ENCODE data around the gene AQP10. TPM values are rescaled to one million over a fixed set of nuclear protein-coding genes. Genes with fewer than 3 reads are reported as not detected.
"Not testable (repeated sequence)": the region's sequence is repeated elsewhere in the genome, so short reads cannot be mapped to it uniquely, and the experiment has no call there.

Gene AQP10
- total RNA-seq, 1 donor from 2014 or later: not detected

DNA sequence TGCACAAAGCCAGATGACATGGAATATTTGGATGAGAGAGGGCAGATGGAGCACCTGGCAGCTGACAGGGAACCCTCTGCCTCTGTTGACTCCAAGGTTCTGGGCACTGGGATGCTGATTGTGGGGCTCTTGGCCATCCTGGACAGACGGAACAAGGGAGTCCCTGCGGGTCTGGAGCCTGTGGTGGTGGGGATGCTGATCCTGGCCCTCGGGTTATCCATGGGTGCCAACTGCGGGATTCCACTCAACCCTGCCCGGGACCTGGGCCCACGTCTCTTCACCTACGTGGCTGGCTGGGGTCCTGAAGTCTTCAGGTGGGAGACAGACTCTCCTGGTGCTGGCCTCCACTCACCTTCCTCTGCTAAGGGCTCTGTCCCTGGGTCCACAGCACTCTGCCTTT is 2.6 kb downstream of the AQP10 start:
- no peak for DNase-seq (ENCODE audit: low read depth)

DNA sequence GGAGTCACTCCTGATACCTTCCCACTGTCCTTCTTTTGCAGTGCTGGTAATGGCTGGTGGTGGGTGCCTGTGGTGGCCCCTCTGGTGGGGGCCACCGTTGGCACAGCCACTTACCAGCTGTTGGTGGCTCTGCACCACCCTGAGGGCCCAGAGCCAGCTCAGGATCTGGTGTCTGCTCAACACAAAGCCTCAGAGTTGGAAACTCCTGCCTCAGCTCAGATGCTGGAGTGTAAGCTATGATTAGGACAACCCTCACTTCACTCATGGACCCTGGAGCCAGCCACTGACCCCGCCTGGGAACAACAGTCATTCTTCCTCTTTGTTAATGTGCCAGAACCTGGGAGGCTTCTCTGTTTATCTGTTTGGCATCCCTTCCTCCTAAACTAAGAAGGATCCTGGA is 3.3 kb downstream of the AQP10 start:
- peak; percentile 34 for DNase-seq (ENCODE audit: low read depth)

DNA sequence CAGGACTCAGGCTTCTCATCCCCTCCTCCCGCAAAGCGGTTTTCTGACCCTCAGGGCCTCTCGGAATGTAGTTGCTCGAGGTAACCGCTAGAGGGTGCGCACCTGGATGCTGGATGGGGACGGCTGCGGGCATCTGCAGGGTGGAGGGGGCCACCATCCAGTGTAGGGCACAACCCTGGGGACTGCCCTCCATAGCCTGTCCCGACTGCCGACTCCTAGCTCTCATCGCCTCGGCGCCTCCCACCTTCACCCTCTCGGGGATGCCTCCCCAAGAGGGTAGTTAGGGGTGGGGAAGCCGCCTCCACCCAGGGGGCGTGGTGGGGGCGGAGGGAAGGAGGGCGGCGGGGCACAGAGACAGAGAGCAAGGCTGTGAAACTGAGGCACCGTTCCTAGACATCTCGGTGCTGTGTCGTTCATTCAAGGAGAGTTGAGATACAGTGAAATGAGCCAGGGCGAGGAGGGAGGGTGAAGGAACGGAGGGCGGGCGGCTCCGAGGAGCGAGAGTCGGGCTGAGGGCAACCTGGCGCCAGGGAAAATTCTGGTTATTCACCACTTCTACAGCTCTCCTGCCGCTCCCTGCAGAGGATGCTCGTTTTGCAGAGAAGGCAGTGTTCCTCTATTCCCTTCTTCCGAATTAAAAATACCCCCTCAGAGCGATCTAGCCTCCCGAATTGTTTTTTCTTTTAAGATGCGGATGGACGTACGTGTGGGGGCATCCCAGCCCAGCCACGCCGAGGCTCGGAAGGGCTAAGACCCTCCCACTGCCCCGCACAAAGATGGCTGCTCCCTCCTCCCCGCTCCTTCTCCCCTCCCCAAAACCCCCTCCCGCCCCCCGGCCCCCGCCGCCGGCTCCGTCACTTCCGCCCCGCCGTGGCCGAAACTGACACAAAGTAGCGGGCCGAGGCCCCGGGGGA is 4.0 kb downstream of the AQP10 start, which contains the start of gene ATP8B2:
TSS of gene ATP8B2 (plus strand) at position 857 of the 914 bp plus-strand sequence. CDS start 2,617 bp downstream, outside the sequence.
- peak; percentile 80 for DNase-seq (ENCODE audit: low read depth)

DNA sequence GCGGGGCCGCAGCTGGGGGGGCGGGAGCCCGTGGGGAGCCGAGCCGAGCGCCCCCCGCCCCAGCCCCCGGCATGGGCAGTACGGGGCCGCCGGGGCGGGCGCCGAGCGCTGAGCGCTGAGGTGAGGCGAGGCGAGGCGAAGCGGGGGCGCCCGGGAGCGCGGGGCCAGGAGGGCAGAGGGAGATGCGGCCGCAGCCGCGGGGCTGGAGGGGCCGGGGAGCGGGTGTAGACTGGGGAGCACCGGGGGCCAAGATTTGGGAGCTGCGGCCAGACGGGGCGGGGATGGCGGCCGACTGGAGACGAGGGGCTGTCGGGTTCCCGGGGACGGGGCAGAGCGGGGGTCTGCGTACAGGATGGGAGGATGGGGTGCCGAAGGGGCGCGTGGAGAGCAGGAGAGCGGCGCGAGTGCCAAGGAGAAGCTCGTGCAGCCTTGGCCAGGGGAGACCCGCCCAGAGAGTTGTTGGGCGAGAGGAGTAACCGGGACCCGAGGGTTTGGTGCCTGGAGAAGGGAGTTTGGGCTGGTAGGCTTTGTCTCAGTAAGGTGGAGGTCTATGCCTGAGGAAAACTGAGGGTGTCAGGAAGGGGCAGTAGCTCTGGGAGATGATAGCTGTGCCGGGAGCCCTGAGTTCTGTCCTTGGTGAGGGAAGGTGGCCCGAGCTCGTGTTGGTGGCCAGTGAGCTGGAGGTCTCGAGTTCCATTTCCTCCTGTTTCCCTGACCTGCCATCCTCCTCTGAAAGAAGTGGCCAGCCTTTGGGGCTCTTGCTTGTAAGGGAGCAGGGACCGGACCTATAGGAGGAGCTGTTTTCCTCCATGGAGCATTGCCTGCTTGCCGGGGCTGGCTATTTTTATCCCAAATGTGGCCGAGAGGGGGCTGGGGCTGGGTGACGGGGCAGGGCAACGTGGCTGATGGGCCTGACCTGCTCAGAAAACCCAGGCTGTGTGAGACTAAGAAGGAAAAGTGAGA is 5.0 kb downstream of the AQP10 start:
- peak; percentile 91 for DNase-seq (ENCODE audit: low read depth)

DNA sequence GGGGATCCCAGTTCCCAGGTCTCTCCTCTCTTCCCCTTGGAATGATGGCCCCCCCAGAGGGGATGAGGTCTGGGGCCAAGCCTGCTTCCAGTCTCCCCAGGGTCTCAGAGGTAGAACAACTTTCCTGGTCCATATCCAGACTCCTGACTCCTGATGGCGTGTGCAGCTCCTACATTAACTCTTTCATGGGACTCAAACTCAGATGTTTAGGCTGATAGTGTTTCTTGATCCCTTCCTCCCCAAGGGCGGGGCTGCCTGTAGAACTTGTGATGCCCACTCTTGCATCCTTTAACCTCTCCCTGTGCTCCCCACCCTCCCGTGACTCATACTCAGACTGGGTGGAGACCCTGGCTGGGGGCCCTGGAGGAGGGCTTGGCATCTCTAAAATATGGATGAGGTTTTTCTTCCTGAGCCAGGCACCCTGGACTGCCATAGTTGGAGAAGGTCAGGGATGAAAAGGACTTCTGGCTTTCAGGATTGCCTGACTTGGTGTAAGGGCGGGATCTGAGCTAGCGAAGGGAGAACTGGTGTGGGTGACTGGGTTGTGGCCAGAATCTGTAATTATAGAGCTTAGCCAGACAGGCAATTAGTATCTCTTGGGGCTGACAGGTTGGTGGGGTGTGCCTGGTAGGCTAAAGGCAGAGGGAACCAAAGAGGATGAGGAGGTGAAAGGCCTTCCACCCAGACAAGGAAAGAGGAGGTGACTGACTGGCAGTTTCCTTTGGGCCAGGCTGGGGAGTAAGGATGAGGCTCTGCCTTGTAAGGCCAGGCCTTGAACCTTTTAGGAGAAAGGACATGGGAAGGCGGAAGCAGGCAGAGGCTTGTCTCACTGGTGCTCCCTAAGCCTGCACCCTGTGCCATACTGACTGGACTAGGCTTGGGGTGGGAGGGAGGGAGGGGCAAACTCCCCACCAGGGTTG is 5.9 kb downstream of the AQP10 start:
- DNase-seq (ENCODE audit: low read depth): peak; percentile 60

GRCh38 chr1:154327466-154328317 is 6.8 kb downstream of the AQP10 start:
- DNase-seq (ENCODE audit: low read depth): no peak

GRCh38 chr1:154328318-154329151 is 7.6 kb downstream of the AQP10 start:
- peak; percentile 55 for DNase-seq (ENCODE audit: low read depth)

GRCh38 chr1:154329152-154329521 is 8.2 kb downstream of the AQP10 start:
- no peak for DNase-seq (ENCODE audit: low read depth)

GRCh38 chr1:154329551-154330131 is 8.7 kb downstream of the AQP10 start:
- DNase-seq (ENCODE audit: low read depth): no peak

DNA sequence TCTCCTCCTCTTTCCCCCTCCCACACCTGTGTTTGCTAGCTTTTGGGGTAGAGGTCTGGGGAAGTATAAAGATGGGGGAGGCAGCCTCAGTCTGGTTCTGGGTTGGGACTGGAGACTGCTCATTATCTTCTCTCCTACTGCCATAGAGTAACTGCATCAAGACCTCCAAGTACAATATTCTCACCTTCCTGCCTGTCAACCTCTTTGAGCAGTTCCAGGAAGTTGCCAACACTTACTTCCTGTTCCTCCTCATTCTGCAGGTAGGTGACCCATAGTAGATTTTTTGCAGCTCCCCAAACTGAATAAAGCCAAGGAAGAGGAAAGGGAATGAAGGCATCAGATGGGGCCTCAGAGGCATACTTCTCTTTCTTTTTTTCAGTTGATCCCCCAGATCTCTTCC is 9.8 kb downstream of the AQP10 start:
- DNase-seq (ENCODE audit: low read depth): no peak

- DNase-seq (ENCODE audit: low read depth): no peak
Observed at GRCh38 chr1:154334079-154335024, 13.5 kb downstream of the AQP10 start.

DNA sequence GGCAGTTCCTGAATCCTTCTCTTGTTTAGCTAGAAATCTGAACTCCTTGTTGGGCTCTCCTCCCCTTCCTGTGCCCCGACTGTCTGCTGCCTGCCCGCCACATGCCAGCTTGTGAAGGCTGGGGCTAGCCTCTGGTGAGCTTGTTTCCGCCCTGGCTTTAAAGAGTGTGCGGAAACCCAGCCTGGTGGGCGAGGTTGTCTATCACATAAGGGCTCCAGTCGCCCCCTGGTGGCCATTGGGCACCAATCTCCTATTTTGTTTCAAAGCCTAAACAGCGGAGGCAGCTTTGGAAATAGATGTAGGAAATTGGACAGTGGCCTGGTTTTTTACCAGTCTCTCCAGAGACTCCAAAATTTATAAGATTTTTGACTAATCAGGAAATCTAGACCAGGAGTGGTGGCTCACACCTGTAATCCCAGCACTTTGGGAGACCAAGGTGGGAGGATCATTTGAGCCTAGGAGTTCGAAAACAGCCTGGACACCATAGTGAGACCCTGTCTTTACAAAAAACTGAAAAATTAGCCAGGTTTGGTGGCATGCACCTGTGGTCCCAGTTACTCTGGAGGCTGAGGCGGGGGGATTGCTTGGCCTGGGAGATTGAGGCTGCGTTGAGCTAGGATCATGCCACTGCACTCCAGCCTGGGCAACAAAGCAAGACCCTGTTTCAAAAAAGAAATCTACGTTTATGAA is 14.3 kb downstream of the AQP10 start:
- DNase-seq (ENCODE audit: low read depth): peak; percentile 88

GRCh38 chr1:154337253-154337894 is 16.5 kb downstream of the AQP10 start:
- no peak for DNase-seq (ENCODE audit: low read depth)

DNA sequence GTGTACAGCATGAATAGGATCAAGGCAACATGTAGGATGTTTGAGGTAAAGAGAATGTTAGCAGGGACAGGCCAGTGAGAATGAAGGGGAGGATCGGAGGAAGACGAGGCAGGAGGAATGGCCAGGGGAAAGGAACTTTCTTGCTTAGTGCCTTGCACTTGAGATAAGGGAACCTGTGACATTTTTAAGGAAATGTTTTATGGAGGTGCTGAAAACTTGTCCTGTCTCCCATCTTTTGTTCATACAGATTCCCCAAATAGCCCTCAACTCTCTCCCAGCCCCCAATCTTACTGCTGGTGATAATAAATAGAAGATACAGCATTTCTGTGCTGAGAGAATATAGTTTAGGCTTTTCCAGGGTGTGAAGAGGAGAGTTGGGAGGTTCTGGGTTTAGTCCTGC is 18.0 kb downstream of the AQP10 start:
- no peak for DNase-seq (ENCODE audit: low read depth)

GRCh38 chr1:154341366-154341765 is 20.5 kb downstream of the AQP10 start:
- not testable (repeated sequence) for DNase-seq (ENCODE audit: low read depth)

GRCh38 chr1:154342132-154342531 is 21.2 kb downstream of the AQP10 start:
- peak; percentile 76 for DNase-seq (ENCODE audit: low read depth)

All from myocyte (in vitro differentiated cells).